PFSK-1 (cell line): ENCODE measurements around the gene TSPAN4.

Experiments
- FOXP2 ChIP-seq: optimal IDR thresholded peaks from 2 replicates; pipeline ENCODE3; 2011; ENCODE audit warnings: borderline replicate concordance, control low read depth, inconsistent platforms; ENCODE audit not compliant: insufficient read depth; ENCODE audit errors: extremely low read length, extremely low read depth
- POLR2AphosphoS5 ChIP-seq: IDR thresholded peaks from 2 replicates; pipeline ENCODE4 v1.6.1; 2012; ENCODE audit warnings: low read depth, mild to moderate bottlenecking, control low read depth, low read length, moderate library complexity
- SIN3A ChIP-seq: IDR thresholded peaks from 2 replicates; pipeline ENCODE4 v1.6.1; 2012; ENCODE audit warnings: mild to moderate bottlenecking, low read length, moderate library complexity, borderline replicate concordance; ENCODE audit not compliant: insufficient read depth
- TAF1 ChIP-seq: IDR thresholded peaks from 2 replicates; pipeline ENCODE4 v1.6.1; 2012; ENCODE audit warnings: low read length, control low read depth, borderline replicate concordance; ENCODE audit not compliant: insufficient read depth
- TF ChIP-seq, protein P1 (sequence below), 2 experiments: IDR thresholded peaks; 2 replicates each; pipeline versions ENCODE4 v1.6.1 to v1.8.0; 2011 to 2012; ENCODE audit warnings: low read depth in 2 of 2, low read length in 2 of 2, control low read depth in 1 of 2, inconsistent platforms in 1 of 2, mild to moderate bottlenecking in 1 of 2, moderate library complexity in 1 of 2; ENCODE audit not compliant: insufficient read depth in 1 of 2

TSPAN4 gene

DNA sequence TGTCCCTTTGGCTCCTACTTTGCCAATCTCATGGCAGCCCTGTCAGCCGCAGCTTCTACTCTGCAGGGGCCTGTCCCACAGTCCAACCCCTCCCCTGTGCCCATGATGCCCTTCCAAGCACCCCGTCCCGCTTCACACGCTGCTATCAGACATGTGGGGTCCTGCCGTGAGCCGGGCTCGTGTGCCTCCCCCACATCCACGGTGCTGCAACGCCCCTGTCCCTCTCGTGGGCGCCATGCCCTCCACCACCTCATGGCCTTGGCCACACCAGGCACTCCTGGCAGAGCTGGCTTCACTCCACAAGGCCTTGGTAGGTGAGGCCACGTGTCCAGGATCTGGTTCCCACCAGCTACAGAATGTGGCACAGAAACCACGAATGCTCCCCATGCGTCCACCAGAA, 44.9 kb downstream of the TSPAN4 start:
- TF ChIP-seq POLR2AphosphoS5 (no peak), FOXP2 (no peak), SIN3A (no peak)

DNA sequence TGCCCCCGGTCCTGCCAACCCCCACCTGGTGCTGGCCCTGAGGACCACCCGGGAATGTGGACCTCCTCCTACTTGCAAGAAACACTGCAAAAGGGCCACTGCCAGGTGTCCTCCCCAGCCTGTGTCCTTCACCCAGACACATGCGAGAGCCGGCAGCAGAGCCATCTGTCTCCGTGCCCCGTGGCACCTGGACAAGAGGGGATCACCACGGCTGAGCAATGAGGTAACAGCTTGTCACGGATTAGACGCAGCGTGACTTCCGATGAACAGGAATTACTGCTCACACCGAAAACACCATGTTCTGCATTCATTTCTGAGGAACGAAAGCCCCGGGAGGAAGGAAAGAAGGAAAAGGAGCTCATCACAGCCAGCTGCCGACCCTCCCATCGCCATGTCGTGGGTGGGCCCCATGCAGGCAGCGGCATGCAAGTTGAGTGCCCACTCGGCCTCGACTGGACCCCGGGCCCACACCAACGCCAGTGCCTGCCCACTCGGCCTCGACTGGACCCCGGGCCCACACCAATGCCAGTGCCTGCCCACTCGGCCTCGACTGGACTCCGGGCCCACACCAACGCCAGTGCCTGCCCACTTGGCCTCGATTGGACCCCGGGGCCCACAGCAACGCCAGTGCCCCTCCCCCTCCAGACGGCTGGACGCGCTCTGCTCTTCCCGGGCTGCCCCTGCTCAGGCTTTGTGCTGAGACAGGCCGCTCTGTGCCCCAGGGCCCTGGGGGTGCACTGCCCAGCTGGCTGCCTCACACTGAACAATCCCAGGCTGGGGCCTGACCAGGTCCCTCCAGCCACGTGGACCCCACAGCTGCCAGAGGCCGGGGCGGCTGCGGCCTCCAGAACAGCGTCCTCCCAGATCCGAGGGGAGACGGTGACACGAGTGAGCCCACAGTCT, 45.9 kb downstream of the TSPAN4 start:
- no peak for TF ChIP-seq TAF1
- TF ChIP-seq, protein P1, sequence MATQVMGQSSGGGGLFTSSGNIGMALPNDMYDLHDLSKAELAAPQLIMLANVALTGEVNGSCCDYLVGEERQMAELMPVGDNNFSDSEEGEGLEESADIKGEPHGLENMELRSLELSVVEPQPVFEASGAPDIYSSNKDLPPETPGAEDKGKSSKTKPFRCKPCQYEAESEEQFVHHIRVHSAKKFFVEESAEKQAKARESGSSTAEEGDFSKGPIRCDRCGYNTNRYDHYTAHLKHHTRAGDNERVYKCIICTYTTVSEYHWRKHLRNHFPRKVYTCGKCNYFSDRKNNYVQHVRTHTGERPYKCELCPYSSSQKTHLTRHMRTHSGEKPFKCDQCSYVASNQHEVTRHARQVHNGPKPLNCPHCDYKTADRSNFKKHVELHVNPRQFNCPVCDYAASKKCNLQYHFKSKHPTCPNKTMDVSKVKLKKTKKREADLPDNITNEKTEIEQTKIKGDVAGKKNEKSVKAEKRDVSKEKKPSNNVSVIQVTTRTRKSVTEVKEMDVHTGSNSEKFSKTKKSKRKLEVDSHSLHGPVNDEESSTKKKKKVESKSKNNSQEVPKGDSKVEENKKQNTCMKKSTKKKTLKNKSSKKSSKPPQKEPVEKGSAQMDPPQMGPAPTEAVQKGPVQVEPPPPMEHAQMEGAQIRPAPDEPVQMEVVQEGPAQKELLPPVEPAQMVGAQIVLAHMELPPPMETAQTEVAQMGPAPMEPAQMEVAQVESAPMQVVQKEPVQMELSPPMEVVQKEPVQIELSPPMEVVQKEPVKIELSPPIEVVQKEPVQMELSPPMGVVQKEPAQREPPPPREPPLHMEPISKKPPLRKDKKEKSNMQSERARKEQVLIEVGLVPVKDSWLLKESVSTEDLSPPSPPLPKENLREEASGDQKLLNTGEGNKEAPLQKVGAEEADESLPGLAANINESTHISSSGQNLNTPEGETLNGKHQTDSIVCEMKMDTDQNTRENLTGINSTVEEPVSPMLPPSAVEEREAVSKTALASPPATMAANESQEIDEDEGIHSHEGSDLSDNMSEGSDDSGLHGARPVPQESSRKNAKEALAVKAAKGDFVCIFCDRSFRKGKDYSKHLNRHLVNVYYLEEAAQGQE (IDR thresholded peaks at IDR 0.05; ENCODE audit: insufficient read depth in 1 of 2, low read depth in 2 of 2, low read length in 2 of 2): no peak
- no peak for TF ChIP-seq POLR2AphosphoS5
- TF ChIP-seq SIN3A: no peak
- no peak for TF ChIP-seq FOXP2

DNA sequence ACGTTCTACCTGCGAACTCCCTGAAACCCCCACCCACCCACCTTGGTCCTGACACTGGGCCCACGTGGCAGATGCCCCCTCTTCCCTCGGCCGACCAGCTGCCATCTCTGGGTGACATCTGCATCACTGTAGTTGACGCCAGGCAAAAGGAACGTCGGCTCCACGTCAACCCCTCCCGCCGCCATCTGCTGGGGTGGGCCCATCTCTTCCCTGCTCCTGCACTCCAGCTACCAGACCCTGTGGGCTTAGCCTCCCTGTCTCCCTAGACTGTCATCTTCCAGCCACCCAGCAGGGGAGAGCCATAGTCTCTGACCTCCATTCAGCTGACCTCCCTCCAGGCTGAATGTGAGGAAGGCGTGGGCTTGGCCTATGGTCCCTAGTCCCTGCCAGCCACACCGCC, 46.6 kb downstream of the TSPAN4 start:
- TF ChIP-seq, protein P1 (IDR thresholded peaks at IDR 0.05; ENCODE audit: insufficient read depth in 1 of 2, low read depth in 2 of 2, low read length in 2 of 2): no peak
- no peak for TF ChIP-seq TAF1
- no peak for TF ChIP-seq POLR2AphosphoS5
- no peak for TF ChIP-seq FOXP2
- no peak for TF ChIP-seq SIN3A

DNA sequence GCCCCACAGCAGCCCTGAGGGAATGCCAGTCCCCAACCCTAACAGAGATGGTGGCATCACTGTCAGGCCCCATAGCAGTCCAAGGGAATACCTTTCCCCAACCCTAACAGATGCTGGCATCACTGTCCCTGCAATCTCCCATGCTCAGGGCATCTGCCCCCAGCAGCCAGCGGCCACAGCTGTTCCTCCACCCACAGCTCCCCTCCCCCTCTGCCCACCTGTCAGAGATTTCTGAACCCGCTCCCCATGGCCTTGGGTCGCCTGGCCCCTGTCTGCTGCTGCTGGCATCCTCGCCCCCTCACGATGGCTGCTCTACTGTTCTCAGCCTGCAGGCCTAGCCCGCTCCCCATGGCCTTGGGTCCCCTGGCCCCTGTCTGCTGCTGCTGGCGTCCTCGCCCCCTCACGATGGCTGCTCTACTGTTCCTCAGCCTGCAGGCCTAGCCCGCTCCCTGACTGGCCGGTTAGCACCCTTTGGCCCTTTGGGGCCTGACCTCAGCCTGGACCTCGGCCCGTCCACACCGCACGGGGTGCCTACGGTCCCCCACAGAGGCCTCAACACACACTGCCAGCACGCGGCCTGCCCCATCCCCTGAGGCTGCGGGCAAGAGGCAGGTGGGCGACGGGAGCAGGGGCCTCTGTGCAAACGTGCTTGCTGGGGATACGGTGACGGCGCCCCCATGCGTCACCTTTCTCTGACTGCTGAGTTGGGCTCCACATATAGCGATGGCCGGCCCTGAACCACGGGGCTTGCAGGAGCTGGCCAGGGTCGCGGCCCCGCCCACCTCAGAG, 47.2 kb downstream of the TSPAN4 start:
- no peak for TF ChIP-seq FOXP2

DNA sequence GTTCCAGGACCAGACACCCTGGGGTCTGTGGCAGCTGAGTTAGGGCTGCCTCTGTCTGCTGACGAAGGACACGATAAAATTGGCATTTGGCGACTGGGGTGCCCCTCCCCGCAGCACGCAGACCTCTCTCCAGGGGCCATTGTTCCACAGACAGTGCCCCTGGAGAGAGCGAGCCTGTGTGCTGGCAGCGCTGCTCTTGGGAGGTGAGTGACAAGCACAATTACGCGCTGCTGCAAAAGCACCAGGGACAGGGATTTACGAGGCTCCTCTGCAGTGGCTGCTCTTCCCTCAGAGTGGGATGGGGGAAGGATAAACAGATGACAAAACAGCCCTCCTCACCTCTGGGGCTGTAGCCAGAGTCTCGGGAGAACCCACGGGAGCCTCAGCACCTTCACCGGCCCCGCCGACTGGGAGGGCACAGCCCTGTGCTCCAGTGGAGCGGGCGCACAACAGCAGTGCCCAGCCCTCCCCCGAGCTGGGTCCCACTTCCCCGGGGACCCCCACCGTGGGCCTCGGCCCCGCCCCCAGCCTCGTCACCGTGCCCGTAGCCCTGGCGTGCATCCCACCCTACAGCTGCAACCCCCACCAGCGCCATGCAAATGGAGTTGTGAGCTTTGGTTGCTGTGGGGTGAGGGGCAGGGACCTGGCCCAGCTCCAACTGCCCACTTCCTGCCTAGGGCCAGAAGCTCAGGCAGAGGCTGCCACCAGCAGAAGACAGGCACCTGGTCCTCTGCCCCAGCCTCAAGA, 48.3 kb downstream of the TSPAN4 start:
- TF ChIP-seq SIN3A: no peak
- TF ChIP-seq FOXP2: no peak
- no peak for TF ChIP-seq POLR2AphosphoS5
- TF ChIP-seq TAF1: no peak
- TF ChIP-seq, protein P1 (IDR thresholded peaks at IDR 0.05; ENCODE audit: insufficient read depth in 1 of 2, low read depth in 2 of 2, low read length in 2 of 2): no peak
